Panc1 (cell line): ENCODE measurements around the gene PSAP. TPM values are rescaled to one million over a fixed set of nuclear protein-coding genes. Genes with fewer than 3 reads are reported as not detected.
A peak's percentile ranks its signal among the peaks of the same experiment; 100 is the strongest.

Source experiments
- ATAC-seq: fragments of 200-7000 bp; cut with Tn5 transposase; 2 replicates; pipeline ENCODE4 v1.9.1; 2020; ENCODE audit warnings: mild to moderate bottlenecking, moderate library complexity
- BruUV-seq: library from RNA; stranded (reverse); fragments of 400-500 nt; replicated peaks from 2 replicates; lab custom pipeline; 2021; lab: Mats Ljungman, UMichigan
- CTCF ChIA-PET: fragments of 300-600 bp; sonication (Branson Sonifier 250); formaldehyde crosslinking; loops from one replicate; lab custom pipeline; 2022; ENCODE audit warnings: antibody characterized with exemption; lab: Charles Lee
- POLR2A ChIA-PET: fragments of 300-600 bp; sonication (Branson Sonifier 250); formaldehyde crosslinking; loops from one replicate; lab custom pipeline; 2022; ENCODE audit warnings: antibody characterized with exemption; lab: Charles Lee
- DNase-seq: peaks from one replicate; pipeline ENCODE4 v3.0.0-alpha.2; 2010; ENCODE audit warnings: low read depth, low spot score
- H3K27ac ChIP-seq: 2 replicates; pipeline ENCODE4 v1.5.1; 2011; ENCODE audit warnings: mild to moderate bottlenecking, low read length, inconsistent platforms
- H3K27me3 ChIP-seq: fragments of 200-500 bp; sonication (Bioruptor generic); 2 replicates; pipeline ENCODE4 v1.6.0; 2014; ENCODE audit warnings: low read length, inconsistent platforms; ENCODE audit not compliant: control insufficient read depth, insufficient read depth
- H3K36me3 ChIP-seq: fragments of 200-500 bp; sonication (Bioruptor generic); 2 replicates; pipeline ENCODE4 v1.5.1; 2014; ENCODE audit warnings: inconsistent platforms, mild to moderate bottlenecking, low read length, moderate library complexity; ENCODE audit not compliant: control insufficient read depth, insufficient read depth
- H3K4me1 ChIP-seq: 2 replicates; pipeline ENCODE4 v1.5.1; 2011; ENCODE audit warnings: inconsistent platforms, mild to moderate bottlenecking, low read length, moderate library complexity; ENCODE audit not compliant: control insufficient read depth, insufficient read depth
- H3K4me3 ChIP-seq, 2 experiments: 2 replicates each; pipeline ENCODE4 v1.5.1; 2011 to 2012; ENCODE audit warnings: low read depth in 2 of 2, low read length in 2 of 2, mild to moderate bottlenecking in 2 of 2, inconsistent platforms in 1 of 2, moderate library complexity in 1 of 2
- H3K9me3 ChIP-seq: fragments of 200-500 bp; sonication (Bioruptor generic); 2 replicates; pipeline ENCODE4 v1.5.1; 2014; ENCODE audit warnings: low read depth, mild to moderate bottlenecking, inconsistent platforms, low read length, moderate library complexity; ENCODE audit not compliant: control insufficient read depth, insufficient read depth
- CTCF ChIP-seq: fragments of 450-650 bp; IDR thresholded peaks from 2 replicates; pipeline ENCODE4 v1.5.1; 2017; ENCODE audit warnings: mild to moderate bottlenecking
- POLR2AphosphoS5 ChIP-seq: IDR thresholded peaks from 2 replicates; pipeline ENCODE4 v1.6.1; 2012; ENCODE audit warnings: mild to moderate bottlenecking, low read depth, low read length, moderate library complexity
- REST ChIP-seq, 2 experiments: IDR thresholded peaks; 2 replicates each; pipeline ENCODE4 v1.6.1; 2011 to 2012; ENCODE audit warnings: low read depth in 2 of 2, control low read depth in 1 of 2, low read length in 1 of 2, mild to moderate bottlenecking in 1 of 2, moderate library complexity in 1 of 2; ENCODE audit not compliant: insufficient read depth in 1 of 2
- SIN3A ChIP-seq: IDR thresholded peaks from 2 replicates; pipeline ENCODE4 v1.6.1; 2012; ENCODE audit warnings: low read depth, mild to moderate bottlenecking, low read length, moderate library complexity, borderline replicate concordance; ENCODE audit not compliant: insufficient read depth
- TCF7L2 ChIP-seq: IDR thresholded peaks from 2 replicates; pipeline ENCODE4 v1.6.1; 2011; ENCODE audit warnings: mild to moderate bottlenecking, low read depth, low read length, inconsistent platforms
- in situ Hi-C: cut with HindIII; loops from 2 replicates; pipeline ENCODE4 v1.10.0; 2016; ENCODE audit warnings: low sequenced_read_pairs, low pct_unique_long_range_greater_than_20kb
- intact Hi-C: fragments of 100-400 bp; cut with micrococcal nuclease; formaldehyde crosslinking; loops from one replicate; pipeline ENCODE4 v1.10.0; 2022; ENCODE audit not compliant: unreplicated experiment
- total RNA-seq: library from RNA; stranded (reverse); gene quantifications from one replicate; pipeline ENCODE4 v1.2.1, GENCODE V29; 2021; ENCODE audit not compliant: unreplicated experiment

PSAP gene
- total RNA-seq, 1 experiment from 2014 or later = 3,649 TPM

GRCh38 chr10:71844695-71845094, 6.4 kb downstream of the PSAP start:
- Histone ChIP-seq H3K27ac (peak overlapping the region; percentile 96), H3K4me1 (peaks cover 85% of the 10 kb centered on the region), H3K4me3 (peak overlapping the region in 1 of 2 experiments; percentile 86; a peak in 1 of 4 replicates), H3K27me3 (no peaks in the 10 kb centered on the region), H3K36me3 (peaks cover 3% of the 10 kb centered on the region; the same call in 1 of the 2 replicates), H3K9me3 (no peaks in the 10 kb centered on the region)
- intact Hi-C loops = no loop called here
- no TSS peak for BruUV-seq
- DNase-seq = no peak
- CTCF ChIA-PET = interaction anchor here (1.8 kb wide), 1 partner anchor 52 kb away, joined by 4 read pairs; no protein-coding TSS in a partner anchor
- POLR2A ChIA-PET = no interaction called here
- in situ Hi-C loops = no loop called here
- ATAC-seq = no peak
- TF ChIP-seq TCF7L2 (no peak), REST (IDR thresholded peaks at IDR 0.05; ENCODE audit: insufficient read depth in 1 of 2, low read depth in 2 of 2, low read length in 1 of 2) (no peak), SIN3A (no peak), CTCF (no peak), POLR2AphosphoS5 (no peak)

GRCh38 chr10:71844084-71844483, 7.0 kb downstream of the PSAP start:
- in situ Hi-C loops (no loop called here), intact Hi-C loops (no loop called here)
- ATAC-seq = no peak
- peaks cover 3% of the 10 kb centered on the region; the same call in 1 of the 2 replicates for H3K36me3 ChIP-seq
- ChIA-PET POLR2A (no interaction called here), CTCF (interaction anchor here (1.8 kb wide), 1 partner anchor 52 kb away, joined by 4 read pairs; no protein-coding TSS in a partner anchor)
- peaks cover 91% of the 10 kb centered on the region for H3K4me1 ChIP-seq
- no peak for TF ChIP-seq TCF7L2
- TF ChIP-seq REST (IDR thresholded peaks at IDR 0.05; ENCODE audit: insufficient read depth in 1 of 2, low read depth in 2 of 2, low read length in 1 of 2) = no peak
- no peak overlapping the region for H3K4me3 ChIP-seq
- no peaks in the 10 kb centered on the region for H3K27me3 ChIP-seq
- no peaks in the 10 kb centered on the region for H3K9me3 ChIP-seq
- DNase-seq = no peak
- peak overlapping the region; percentile 92 for H3K27ac ChIP-seq
- no TSS peak for BruUV-seq
